Panc1 (cell line): ENCODE results near the gene RPL28. TPM values are rescaled to one million over a fixed set of nuclear protein-coding genes. Genes with fewer than 3 reads are reported as not detected.

ENCODE experiments used
- ATAC-seq: fragments of 200-7000 bp; cut with Tn5 transposase; 2 replicates; pipeline ENCODE4 v1.9.1; 2020; ENCODE audit warnings: mild to moderate bottlenecking, moderate library complexity
- BruUV-seq: library from RNA; stranded (reverse); fragments of 400-500 nt; replicated peaks from 2 replicates; lab custom pipeline; 2021; lab: Mats Ljungman, UMichigan
- CTCF ChIA-PET: fragments of 300-600 bp; sonication (Branson Sonifier 250); formaldehyde crosslinking; loops from one replicate; lab custom pipeline; 2022; ENCODE audit warnings: antibody characterized with exemption; lab: Charles Lee
- POLR2A ChIA-PET: fragments of 300-600 bp; sonication (Branson Sonifier 250); formaldehyde crosslinking; loops from one replicate; lab custom pipeline; 2022; ENCODE audit warnings: antibody characterized with exemption; lab: Charles Lee
- DNase-seq: peaks from one replicate; pipeline ENCODE4 v3.0.0-alpha.2; 2010; ENCODE audit warnings: low read depth, low spot score
- H3K27ac ChIP-seq: 2 replicates; pipeline ENCODE4 v1.5.1; 2011; ENCODE audit warnings: mild to moderate bottlenecking, low read length, inconsistent platforms
- H3K27me3 ChIP-seq: fragments of 200-500 bp; sonication (Bioruptor generic); 2 replicates; pipeline ENCODE4 v1.6.0; 2014; ENCODE audit warnings: low read length, inconsistent platforms; ENCODE audit not compliant: control insufficient read depth, insufficient read depth
- H3K36me3 ChIP-seq: fragments of 200-500 bp; sonication (Bioruptor generic); 2 replicates; pipeline ENCODE4 v1.5.1; 2014; ENCODE audit warnings: inconsistent platforms, mild to moderate bottlenecking, low read length, moderate library complexity; ENCODE audit not compliant: control insufficient read depth, insufficient read depth
- H3K4me1 ChIP-seq: 2 replicates; pipeline ENCODE4 v1.5.1; 2011; ENCODE audit warnings: inconsistent platforms, mild to moderate bottlenecking, low read length, moderate library complexity; ENCODE audit not compliant: control insufficient read depth, insufficient read depth
- H3K4me3 ChIP-seq, 2 experiments: 2 replicates each; pipeline ENCODE4 v1.5.1; 2011 to 2012; ENCODE audit warnings: low read depth in 2 of 2, low read length in 2 of 2, mild to moderate bottlenecking in 2 of 2, inconsistent platforms in 1 of 2, moderate library complexity in 1 of 2
- H3K9me3 ChIP-seq: fragments of 200-500 bp; sonication (Bioruptor generic); 2 replicates; pipeline ENCODE4 v1.5.1; 2014; ENCODE audit warnings: low read depth, mild to moderate bottlenecking, inconsistent platforms, low read length, moderate library complexity; ENCODE audit not compliant: control insufficient read depth, insufficient read depth
- CTCF ChIP-seq: fragments of 450-650 bp; IDR thresholded peaks from 2 replicates; pipeline ENCODE4 v1.5.1; 2017; ENCODE audit warnings: mild to moderate bottlenecking
- POLR2AphosphoS5 ChIP-seq: IDR thresholded peaks from 2 replicates; pipeline ENCODE4 v1.6.1; 2012; ENCODE audit warnings: mild to moderate bottlenecking, low read depth, low read length, moderate library complexity
- SIN3A ChIP-seq: IDR thresholded peaks from 2 replicates; pipeline ENCODE4 v1.6.1; 2012; ENCODE audit warnings: low read depth, mild to moderate bottlenecking, low read length, moderate library complexity, borderline replicate concordance; ENCODE audit not compliant: insufficient read depth
- TCF7L2 ChIP-seq: IDR thresholded peaks from 2 replicates; pipeline ENCODE4 v1.6.1; 2011; ENCODE audit warnings: mild to moderate bottlenecking, low read depth, low read length, inconsistent platforms
- in situ Hi-C: cut with HindIII; loops from 2 replicates; pipeline ENCODE4 v1.10.0; 2016; ENCODE audit warnings: low sequenced_read_pairs, low pct_unique_long_range_greater_than_20kb
- intact Hi-C: fragments of 100-400 bp; cut with micrococcal nuclease; formaldehyde crosslinking; loops from one replicate; pipeline ENCODE4 v1.10.0; 2022; ENCODE audit not compliant: unreplicated experiment
- total RNA-seq: library from RNA; stranded (reverse); gene quantifications from one replicate; pipeline ENCODE4 v1.2.1, GENCODE V29; 2021; ENCODE audit not compliant: unreplicated experiment
- TF ChIP-seq, protein P1 (sequence below), 2 experiments: IDR thresholded peaks; 2 replicates each; pipeline ENCODE4 v1.6.1; 2011 to 2012; ENCODE audit warnings: low read depth in 2 of 2, control low read depth in 1 of 2, low read length in 1 of 2, mild to moderate bottlenecking in 1 of 2, moderate library complexity in 1 of 2; ENCODE audit not compliant: insufficient read depth in 1 of 2

Gene RPL28
- total RNA-seq, 1 experiment from 2014 or later, result 2,154 TPM

- Histone ChIP-seq H3K36me3 (no peaks in the 10 kb centered on the region), H3K4me3 (no peak within 1 kb of the TSS), H3K27me3 (no peaks in the 10 kb centered on the region), H3K27ac (peak within 1 kb of the TSS; percentile 64), H3K9me3 (no peaks in the 10 kb centered on the region), H3K4me1 (peaks cover 51% of the 10 kb centered on the region)
- ChIA-PET POLR2A (interaction anchor here (0.7 kb wide), 1 partner anchor 114 kb away, joined by 8 read pairs; no protein-coding TSS in a partner anchor), CTCF (interaction anchor here (0.7 kb wide), 1 partner anchor 75 kb away, joined by 3 read pairs; no protein-coding TSS in a partner anchor)
- TF ChIP-seq SIN3A (no peak), CTCF (no peak), TCF7L2 (no peak), POLR2AphosphoS5 (no peak)
- TF ChIP-seq, protein P1, sequence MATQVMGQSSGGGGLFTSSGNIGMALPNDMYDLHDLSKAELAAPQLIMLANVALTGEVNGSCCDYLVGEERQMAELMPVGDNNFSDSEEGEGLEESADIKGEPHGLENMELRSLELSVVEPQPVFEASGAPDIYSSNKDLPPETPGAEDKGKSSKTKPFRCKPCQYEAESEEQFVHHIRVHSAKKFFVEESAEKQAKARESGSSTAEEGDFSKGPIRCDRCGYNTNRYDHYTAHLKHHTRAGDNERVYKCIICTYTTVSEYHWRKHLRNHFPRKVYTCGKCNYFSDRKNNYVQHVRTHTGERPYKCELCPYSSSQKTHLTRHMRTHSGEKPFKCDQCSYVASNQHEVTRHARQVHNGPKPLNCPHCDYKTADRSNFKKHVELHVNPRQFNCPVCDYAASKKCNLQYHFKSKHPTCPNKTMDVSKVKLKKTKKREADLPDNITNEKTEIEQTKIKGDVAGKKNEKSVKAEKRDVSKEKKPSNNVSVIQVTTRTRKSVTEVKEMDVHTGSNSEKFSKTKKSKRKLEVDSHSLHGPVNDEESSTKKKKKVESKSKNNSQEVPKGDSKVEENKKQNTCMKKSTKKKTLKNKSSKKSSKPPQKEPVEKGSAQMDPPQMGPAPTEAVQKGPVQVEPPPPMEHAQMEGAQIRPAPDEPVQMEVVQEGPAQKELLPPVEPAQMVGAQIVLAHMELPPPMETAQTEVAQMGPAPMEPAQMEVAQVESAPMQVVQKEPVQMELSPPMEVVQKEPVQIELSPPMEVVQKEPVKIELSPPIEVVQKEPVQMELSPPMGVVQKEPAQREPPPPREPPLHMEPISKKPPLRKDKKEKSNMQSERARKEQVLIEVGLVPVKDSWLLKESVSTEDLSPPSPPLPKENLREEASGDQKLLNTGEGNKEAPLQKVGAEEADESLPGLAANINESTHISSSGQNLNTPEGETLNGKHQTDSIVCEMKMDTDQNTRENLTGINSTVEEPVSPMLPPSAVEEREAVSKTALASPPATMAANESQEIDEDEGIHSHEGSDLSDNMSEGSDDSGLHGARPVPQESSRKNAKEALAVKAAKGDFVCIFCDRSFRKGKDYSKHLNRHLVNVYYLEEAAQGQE (IDR thresholded peaks at IDR 0.05; ENCODE audit: insufficient read depth in 1 of 2, low read depth in 2 of 2, low read length in 1 of 2), result no peak
- intact Hi-C loops (loop anchor here (10.0 kb wide), 1 partner anchor 82 kb away; no protein-coding TSS in a partner anchor), in situ Hi-C loops (no loop called here)
- DNase-seq, result no peak
- no TSS peak for BruUV-seq
- ATAC-seq, result peak; percentile 19; the same call in 1 of the 2 replicates
Observed at GRCh38 chr19:55376241-55376933, 9.3 kb upstream of the RPL28 start, which contains the start of gene TMEM190. TSS of gene TMEM190 (plus strand) at chr19:55376826. CDS start at chr19:55376854, 28 bp downstream.

DNA sequence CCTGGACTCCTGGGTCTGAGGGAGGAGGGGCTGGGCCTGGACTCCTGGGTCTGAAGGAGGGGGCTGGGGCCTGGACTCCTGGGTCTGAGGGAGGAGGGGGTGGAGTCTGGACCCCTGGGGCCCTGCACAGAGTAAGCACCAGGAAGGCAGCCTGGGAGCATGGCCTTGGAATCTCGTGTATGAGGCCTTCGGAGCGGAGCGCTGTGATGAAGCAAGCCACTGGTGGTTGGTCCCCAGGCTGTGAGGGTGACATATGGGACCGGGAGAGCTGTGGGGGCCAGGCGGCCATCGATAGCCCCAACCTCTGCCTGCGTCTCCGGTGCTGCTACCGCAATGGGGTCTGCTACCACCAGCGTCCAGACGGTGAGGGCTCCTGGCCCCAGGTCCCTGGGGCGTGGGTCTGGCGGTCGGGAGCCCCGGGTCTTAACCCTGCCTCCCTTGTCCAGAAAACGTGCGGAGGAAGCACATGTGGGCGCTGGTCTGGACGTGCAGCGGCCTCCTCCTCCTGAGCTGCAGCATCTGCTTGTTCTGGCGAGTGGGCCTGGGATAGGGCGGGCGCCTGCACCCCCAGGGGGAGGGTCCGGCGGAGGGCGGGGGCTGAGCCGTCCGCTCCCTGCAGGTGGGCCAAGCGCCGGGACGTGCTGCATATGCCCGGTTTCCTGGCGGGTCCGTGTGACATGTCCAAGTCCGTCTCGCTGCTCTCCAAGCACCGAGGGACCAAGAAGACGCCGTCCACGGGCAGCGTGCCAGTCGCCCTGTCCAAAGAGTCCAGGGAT lies 8.2 kb upstream of the RPL28 start:
- POLR2A ChIA-PET, result no interaction called here
- Histone ChIP-seq H3K9me3 (no peaks in the 10 kb centered on the region), H3K36me3 (no peaks in the 10 kb centered on the region), H3K27ac (no peak overlapping the region), H3K4me3 (no peak overlapping the region), H3K27me3 (no peaks in the 10 kb centered on the region), H3K4me1 (peaks cover 45% of the 10 kb centered on the region)
- CTCF ChIA-PET, result no interaction called here
- TF ChIP-seq CTCF (no peak), TCF7L2 (no peak), SIN3A (no peak), POLR2AphosphoS5 (no peak)
- TF ChIP-seq, protein P1 (IDR thresholded peaks at IDR 0.05; ENCODE audit: insufficient read depth in 1 of 2, low read depth in 2 of 2, low read length in 1 of 2), result no peak
- intact Hi-C loops, result loop anchor here (10.0 kb wide), 1 partner anchor 83 kb away; no protein-coding TSS in a partner anchor
- BruUV-seq, result no TSS peak
- ATAC-seq (no peak), DNase-seq (no peak)
- in situ Hi-C loops, result no loop called here
